ENCODE measurements around the gene NFATC1. TPM values are rescaled to one million over a fixed set of nuclear protein-coding genes. Genes with fewer than 3 reads are reported as not detected.

Gene NFATC1
- total RNA-seq, 1 donor from 2014 or later, result 52.6 TPM

DNA sequence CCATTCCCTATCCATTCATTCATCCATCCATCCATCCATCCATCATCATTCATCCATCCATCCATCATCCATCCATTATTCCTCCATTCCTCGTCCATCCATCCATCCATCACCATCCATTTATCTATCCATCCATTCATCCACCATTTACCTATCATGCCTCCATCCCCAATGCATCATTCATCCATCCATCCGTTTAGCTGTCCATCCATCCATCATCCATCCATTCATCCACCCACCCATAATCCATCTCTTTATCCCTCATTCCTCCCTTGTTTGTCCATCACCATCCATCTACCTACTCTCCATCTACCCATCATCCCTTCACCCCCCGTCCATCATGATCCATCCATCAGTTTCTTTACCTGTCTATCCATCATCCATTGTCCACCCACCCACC lies 13.6 kb downstream of the NFATC1 start:
- TF ChIP-seq, protein P1, sequence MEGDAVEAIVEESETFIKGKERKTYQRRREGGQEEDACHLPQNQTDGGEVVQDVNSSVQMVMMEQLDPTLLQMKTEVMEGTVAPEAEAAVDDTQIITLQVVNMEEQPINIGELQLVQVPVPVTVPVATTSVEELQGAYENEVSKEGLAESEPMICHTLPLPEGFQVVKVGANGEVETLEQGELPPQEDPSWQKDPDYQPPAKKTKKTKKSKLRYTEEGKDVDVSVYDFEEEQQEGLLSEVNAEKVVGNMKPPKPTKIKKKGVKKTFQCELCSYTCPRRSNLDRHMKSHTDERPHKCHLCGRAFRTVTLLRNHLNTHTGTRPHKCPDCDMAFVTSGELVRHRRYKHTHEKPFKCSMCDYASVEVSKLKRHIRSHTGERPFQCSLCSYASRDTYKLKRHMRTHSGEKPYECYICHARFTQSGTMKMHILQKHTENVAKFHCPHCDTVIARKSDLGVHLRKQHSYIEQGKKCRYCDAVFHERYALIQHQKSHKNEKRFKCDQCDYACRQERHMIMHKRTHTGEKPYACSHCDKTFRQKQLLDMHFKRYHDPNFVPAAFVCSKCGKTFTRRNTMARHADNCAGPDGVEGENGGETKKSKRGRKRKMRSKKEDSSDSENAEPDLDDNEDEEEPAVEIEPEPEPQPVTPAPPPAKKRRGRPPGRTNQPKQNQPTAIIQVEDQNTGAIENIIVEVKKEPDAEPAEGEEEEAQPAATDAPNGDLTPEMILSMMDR (IDR thresholded peaks at IDR 0.05), result no peak
- Mint-ChIP-seq H3K36me3 (ENCODE audit: low read depth) (peaks cover 46% of the 10 kb centered on the region), H3K27ac (no peak overlapping the region), H3K9me3 (no peaks in the 10 kb centered on the region), H3K4me1 (peaks cover 35% of the 10 kb centered on the region), H3K4me3 (no peak overlapping the region), H3K27me3 (no peaks in the 10 kb centered on the region)
- no peak for DNase-seq
- ChIA-PET CTCF (no interaction called here), POLR2A (no interaction called here)
- ATAC-seq (ENCODE audit: low read depth), result no peak
- intact Hi-C loops (cut with micrococcal nuclease), result no loop called here

DNA sequence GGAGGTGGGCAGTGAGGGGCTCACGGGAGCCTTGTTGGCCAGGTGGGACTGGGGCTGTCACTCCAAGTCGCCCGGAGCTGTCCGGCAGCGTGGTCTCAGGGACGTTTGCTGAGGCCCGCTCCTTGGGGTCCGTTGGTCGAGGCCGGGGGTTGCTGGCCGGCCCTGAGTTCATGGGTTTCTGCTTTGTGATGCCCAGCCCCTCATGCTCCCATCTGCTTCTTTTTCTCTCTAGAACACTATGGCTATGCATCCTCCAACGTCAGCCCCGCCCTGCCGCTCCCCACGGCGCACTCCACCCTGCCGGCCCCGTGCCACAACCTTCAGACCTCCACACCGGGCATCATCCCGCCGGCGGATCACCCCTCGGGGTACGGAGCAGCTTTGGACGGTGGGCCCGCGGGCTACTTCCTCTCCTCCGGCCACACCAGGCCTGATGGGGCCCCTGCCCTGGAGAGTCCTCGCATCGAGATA lies 14.5 kb downstream of the NFATC1 start:
- intact Hi-C loops (cut with micrococcal nuclease), result no loop called here
- Mint-ChIP-seq H3K4me3 (no peak overlapping the region), H3K27ac (no peak overlapping the region), H3K27me3 (no peaks in the 10 kb centered on the region), H3K9me3 (no peaks in the 10 kb centered on the region), H3K4me1 (peaks cover 33% of the 10 kb centered on the region), H3K36me3 (ENCODE audit: low read depth) (peaks cover 53% of the 10 kb centered on the region)
- DNase-seq (no peak), ATAC-seq (ENCODE audit: low read depth) (no peak)
- TF ChIP-seq, protein P1 (IDR thresholded peaks at IDR 0.05), result no peak
- ChIA-PET CTCF (no interaction called here), POLR2A (no interaction called here)

DNA sequence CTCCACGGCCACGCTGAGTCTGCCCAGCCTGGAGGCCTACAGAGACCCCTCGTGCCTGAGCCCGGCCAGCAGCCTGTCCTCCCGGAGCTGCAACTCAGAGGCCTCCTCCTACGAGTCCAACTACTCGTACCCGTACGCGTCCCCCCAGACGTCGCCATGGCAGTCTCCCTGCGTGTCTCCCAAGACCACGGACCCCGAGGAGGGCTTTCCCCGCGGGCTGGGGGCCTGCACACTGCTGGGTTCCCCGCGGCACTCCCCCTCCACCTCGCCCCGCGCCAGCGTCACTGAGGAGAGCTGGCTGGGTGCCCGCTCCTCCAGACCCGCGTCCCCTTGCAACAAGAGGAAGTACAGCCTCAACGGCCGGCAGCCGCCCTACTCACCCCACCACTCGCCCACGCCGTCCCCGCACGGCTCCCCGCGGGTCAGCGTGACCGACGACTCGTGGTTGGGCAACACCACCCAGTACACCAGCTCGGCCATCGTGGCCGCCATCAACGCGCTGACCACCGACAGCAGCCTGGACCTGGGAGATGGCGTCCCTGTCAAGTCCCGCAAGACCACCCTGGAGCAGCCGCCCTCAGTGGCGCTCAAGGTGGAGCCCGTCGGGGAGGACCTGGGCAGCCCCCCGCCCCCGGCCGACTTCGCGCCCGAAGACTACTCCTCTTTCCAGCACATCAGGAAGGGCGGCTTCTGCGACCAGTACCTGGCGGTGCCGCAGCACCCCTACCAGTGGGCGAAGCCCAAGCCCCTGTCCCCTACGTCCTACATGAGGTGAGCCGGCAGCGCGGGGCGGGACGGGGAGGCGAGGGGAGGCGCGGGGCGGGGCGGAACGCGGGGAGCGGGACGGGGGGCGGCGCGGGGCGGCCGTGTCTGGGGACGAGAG lies 15.2 kb downstream of the NFATC1 start:
- Mint-ChIP-seq H3K36me3 (ENCODE audit: low read depth) (peaks cover 53% of the 10 kb centered on the region), H3K4me1 (peaks cover 25% of the 10 kb centered on the region), H3K4me3 (no peak overlapping the region), H3K27me3 (no peaks in the 10 kb centered on the region), H3K9me3 (no peaks in the 10 kb centered on the region), H3K27ac (no peak overlapping the region)
- TF ChIP-seq, protein P1 (IDR thresholded peaks at IDR 0.05), result no peak
- ChIA-PET CTCF (no interaction called here), POLR2A (no interaction called here)
- ATAC-seq (ENCODE audit: low read depth), result no peak
- intact Hi-C loops (cut with micrococcal nuclease), result no loop called here
- no peak for DNase-seq

DNA sequence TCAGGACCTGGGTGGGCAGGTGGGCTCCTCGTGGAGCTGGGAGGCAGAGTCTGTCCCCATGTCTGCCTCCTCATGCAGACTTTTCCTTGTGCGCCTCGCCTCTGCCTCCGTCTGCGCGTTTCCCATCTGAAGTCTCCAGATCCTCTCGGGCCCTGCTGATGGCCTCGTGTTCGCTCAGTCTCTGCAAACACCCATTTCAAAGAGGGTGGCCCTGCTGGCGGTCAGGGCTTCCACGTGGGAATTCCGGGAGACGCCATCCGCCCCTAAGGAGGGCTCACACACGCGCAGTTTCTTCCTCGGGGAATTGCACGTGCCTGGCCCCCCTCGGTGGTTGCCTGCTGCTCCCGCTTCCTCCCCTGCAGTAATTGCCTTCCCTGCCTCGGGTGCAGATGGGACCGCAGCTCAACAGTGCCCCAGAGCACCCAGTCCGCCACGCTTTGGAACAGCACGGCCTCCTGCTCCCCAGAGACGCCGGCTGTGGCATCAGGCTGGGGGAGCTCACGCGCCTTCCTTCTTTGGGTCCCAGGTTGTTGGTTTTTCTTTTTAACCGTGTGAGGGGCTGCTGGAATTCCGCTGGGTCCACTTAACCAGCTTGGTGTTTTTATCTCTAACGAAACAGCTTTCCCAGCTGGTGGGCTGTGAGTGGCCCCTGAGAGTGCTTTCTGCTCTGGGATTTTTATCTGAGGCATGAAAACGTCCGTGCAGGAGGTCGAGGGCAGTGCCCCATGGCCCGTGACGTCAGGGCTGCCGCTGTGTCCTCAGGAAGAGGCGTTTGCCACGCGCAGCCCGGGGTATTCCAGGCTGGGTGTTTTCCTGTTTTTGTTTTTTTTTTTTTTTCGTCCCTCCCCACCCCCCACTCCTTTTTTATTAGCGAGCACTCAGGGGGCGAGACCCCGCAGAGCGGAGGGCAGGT lies 16.1 kb downstream of the NFATC1 start:
- Mint-ChIP-seq H3K36me3 (ENCODE audit: low read depth) (peaks cover 56% of the 10 kb centered on the region), H3K4me3 (no peak overlapping the region), H3K9me3 (no peaks in the 10 kb centered on the region), H3K27me3 (no peaks in the 10 kb centered on the region), H3K27ac (no peak overlapping the region), H3K4me1 (peaks cover 24% of the 10 kb centered on the region)
- ATAC-seq (ENCODE audit: low read depth) (no peak), DNase-seq (no peak)
- intact Hi-C loops (cut with micrococcal nuclease), result no loop called here
- ChIA-PET CTCF (no interaction called here), POLR2A (no interaction called here)
- TF ChIP-seq, protein P1 (IDR thresholded peaks at IDR 0.05), result no peak

DNA sequence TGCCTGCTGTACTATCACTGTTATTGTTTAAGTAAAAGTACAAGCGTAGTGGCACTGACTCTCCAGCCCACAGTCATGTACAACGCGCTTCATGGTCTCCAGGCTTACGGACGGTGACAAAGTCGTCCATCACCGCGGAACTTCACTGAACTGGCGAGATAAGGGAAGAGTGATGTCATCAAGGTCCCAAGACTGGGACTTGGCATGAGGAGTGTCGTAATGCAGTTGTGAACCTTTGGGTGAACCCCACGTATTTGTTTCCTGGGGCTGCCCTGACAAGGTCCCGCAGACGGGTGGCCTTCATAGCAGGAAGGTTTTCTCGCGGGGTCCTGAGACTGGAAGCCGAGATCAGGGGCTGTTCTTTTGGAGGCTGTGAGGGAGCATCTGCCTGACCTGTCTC lies 17.3 kb downstream of the NFATC1 start:
- CTCF ChIA-PET, result no interaction called here
- Mint-ChIP-seq H3K27ac (no peak overlapping the region), H3K27me3 (no peaks in the 10 kb centered on the region), H3K4me3 (no peak overlapping the region), H3K9me3 (no peaks in the 10 kb centered on the region), H3K4me1 (peaks cover 16% of the 10 kb centered on the region), H3K36me3 (ENCODE audit: low read depth) (peaks cover 54% of the 10 kb centered on the region)
- intact Hi-C loops (cut with micrococcal nuclease), result no loop called here
- TF ChIP-seq, protein P1 (IDR thresholded peaks at IDR 0.05), result no peak
- no peak for DNase-seq
- no peak for ATAC-seq (ENCODE audit: low read depth)
- POLR2A ChIA-PET, result no interaction called here

All from activated B cell treated with CpG ODN at 0.5 μM for 24 hours (primary cell).